GM12878 (cell line): ENCODE results near the gene MRTFA. TPM values are rescaled to one million over a fixed set of nuclear protein-coding genes. Genes with fewer than 3 reads are reported as not detected.

ENCODE experiments used
- BACH1 ChIP-seq: fragments of 450-650 bp; IDR thresholded peaks from 2 replicates; pipeline ENCODE4 v1.6.1; 2017; ENCODE audit warnings: mild to moderate bottlenecking, borderline replicate concordance
- BMI1 ChIP-seq: fragments of 450-650 bp; IDR thresholded peaks from 2 replicates; pipeline ENCODE4 v1.6.1; 2016; ENCODE audit warnings: mild to moderate bottlenecking, moderate library complexity, borderline replicate concordance
- CHD4 ChIP-seq: fragments of 200-600 bp; sonication (generic); IDR thresholded peaks from 2 replicates; pipeline ENCODE4 v1.6.1; 2016; ENCODE audit warnings: mild to moderate bottlenecking
- CREB1 ChIP-seq: IDR thresholded peaks from 2 replicates; pipeline ENCODE4 v1.6.1; 2012; ENCODE audit warnings: low read depth, mild to moderate bottlenecking, inconsistent platforms
- E2F4 ChIP-seq: IDR thresholded peaks from 2 replicates; pipeline ENCODE4 v1.6.1; 2012; ENCODE audit warnings: low read depth, low read length, improper control_type of control experiment
- EGR1 ChIP-seq, 2 experiments: IDR thresholded peaks; 1 replicate in 1 of 2; 2 replicates in 1 of 2; pipeline ENCODE4 v1.6.1; 2011 to 2012; ENCODE audit warnings: low read depth in 2 of 2, low read length in 2 of 2, borderline replicate concordance in 1 of 2, mild to moderate bottlenecking in 1 of 2, moderate library complexity in 1 of 2
- ETV6 ChIP-seq, 2 experiments: fragments of 450-650 bp in 1 of 2; IDR thresholded peaks in 1 of 2; conservative IDR thresholded peaks in 1 of 2; 2 replicates each; pipeline ENCODE4 v1.6.1; 2014; ENCODE audit warnings: antibody characterized with exemption in 1 of 2, borderline replicate concordance in 1 of 2, low read depth in 1 of 2, mild to moderate bottlenecking in 1 of 2, moderate library complexity in 1 of 2
- GABPA ChIP-seq: IDR thresholded peaks from 2 replicates; pipeline ENCODE4 v1.6.1; 2014; ENCODE audit warnings: antibody characterized with exemption, low read depth, mild to moderate bottlenecking, inconsistent platforms
- HDAC6 ChIP-seq: fragments of 200-600 bp; sonication (generic); IDR thresholded peaks from one replicate; pipeline ENCODE4 v1.8.0; 2017; ENCODE audit warnings: antibody characterized with exemption; ENCODE audit not compliant: unreplicated experiment
- IRF5 ChIP-seq: fragments of 450-650 bp; IDR thresholded peaks from 2 replicates; pipeline ENCODE4 v1.6.1; 2017; ENCODE audit warnings: borderline replicate concordance
- KAT2A ChIP-seq: conservative IDR thresholded peaks from 2 replicates; pipeline ENCODE4 v1.6.1; 2011; ENCODE audit warnings: low read depth, low read length; ENCODE audit not compliant: control insufficient read depth
- NFXL1 ChIP-seq: fragments of 450-650 bp; IDR thresholded peaks from 2 replicates; pipeline ENCODE4 v1.6.1; 2017; ENCODE audit warnings: antibody characterized with exemption, mild to moderate bottlenecking, borderline replicate concordance
- NKRF ChIP-seq: fragments of 450-650 bp; conservative IDR thresholded peaks from 2 replicates; pipeline ENCODE4 v1.6.1; 2017; ENCODE audit warnings: mild to moderate bottlenecking, moderate library complexity
- PAX5 ChIP-seq: IDR thresholded peaks from 2 replicates; pipeline ENCODE4 v1.6.1; 2011; ENCODE audit warnings: low read depth, low read length, borderline replicate concordance
- PKNOX1 ChIP-seq: fragments of 450-650 bp; IDR thresholded peaks from 2 replicates; pipeline ENCODE4 v1.6.1; 2016; ENCODE audit warnings: mild to moderate bottlenecking
- RB1 ChIP-seq: fragments of 450-650 bp; formaldehyde crosslinking; IDR thresholded peaks from 2 replicates; pipeline ENCODE4 v1.6.1; 2017; ENCODE audit warnings: mild to moderate bottlenecking, borderline replicate concordance
- RFX5 ChIP-seq: IDR thresholded peaks from 2 replicates; pipeline ENCODE4 v1.6.1; 2011; ENCODE audit warnings: low read depth, low read length, improper control_type of control experiment
- SUPT20H ChIP-seq: IDR thresholded peaks from 2 replicates; pipeline ENCODE4 v1.6.1; 2011; ENCODE audit warnings: low read depth, mild to moderate bottlenecking, low read length, moderate library complexity, borderline replicate concordance; ENCODE audit not compliant: control insufficient read depth
- TCF12 ChIP-seq: IDR thresholded peaks from 2 replicates; pipeline ENCODE4 v1.6.1; 2011; ENCODE audit warnings: low read depth, mild to moderate bottlenecking, low read length
- YY1 ChIP-seq: IDR thresholded peaks from 2 replicates; pipeline ENCODE4 v1.6.1; 2011; ENCODE audit warnings: low read depth, mild to moderate bottlenecking, low read length
- ZZZ3 ChIP-seq: IDR thresholded peaks from 2 replicates; pipeline ENCODE4 v1.6.1; 2011; ENCODE audit warnings: low read depth; ENCODE audit not compliant: control insufficient read depth, insufficient read length
- polyA plus RNA-seq, 11 experiments: library from polyadenylated mRNA; depleted of rRNA in 4 of 11; unstranded in 6 of 11; stranded (reverse) in 5 of 11; fragments of >200 nt; fragmentation: Nextera tagmentation in 4 of 11; fragmentation: Illumina TruSeq in 1 of 11; extraction: Ambion mirVana in 4 of 11; extraction: Trizol in 1 of 11; gene quantifications; 1 replicate in 1 of 11; 2 replicates in 10 of 11; pipeline versions ENCODE4 v1.2.1 to v1.2.3, GENCODE V29; 2011 to 2016; ENCODE audit warnings: inconsistent platforms in 2 of 11, missing spikeins in 2 of 11, low read depth in 1 of 11
- total RNA-seq, 4 experiments: library from RNA; depleted of rRNA in 3 of 4; stranded (reverse); fragments of >200 nt in 3 of 4; fragmentation: Illumina TruSeq in 1 of 4; extraction: Trizol in 1 of 4; gene quantifications; 2 replicates each; pipeline versions ENCODE4 v1.2.1 to v1.2.3, GENCODE V29; 2013 to 2021
- TF ChIP-seq, protein P1 (sequence below): IDR thresholded peaks from 2 replicates; pipeline ENCODE4 v1.6.1; 2012; ENCODE audit warnings: low read depth, low read length, improper control_type of control experiment

Gene MRTFA
- total and polyA plus RNA-seq, 10 of the 15 experiments (the other 5 are each of a cell fraction or from before 2014, with no cell fraction given): 2.0 to 63.9 (median 17.9) TPM

DNA sequence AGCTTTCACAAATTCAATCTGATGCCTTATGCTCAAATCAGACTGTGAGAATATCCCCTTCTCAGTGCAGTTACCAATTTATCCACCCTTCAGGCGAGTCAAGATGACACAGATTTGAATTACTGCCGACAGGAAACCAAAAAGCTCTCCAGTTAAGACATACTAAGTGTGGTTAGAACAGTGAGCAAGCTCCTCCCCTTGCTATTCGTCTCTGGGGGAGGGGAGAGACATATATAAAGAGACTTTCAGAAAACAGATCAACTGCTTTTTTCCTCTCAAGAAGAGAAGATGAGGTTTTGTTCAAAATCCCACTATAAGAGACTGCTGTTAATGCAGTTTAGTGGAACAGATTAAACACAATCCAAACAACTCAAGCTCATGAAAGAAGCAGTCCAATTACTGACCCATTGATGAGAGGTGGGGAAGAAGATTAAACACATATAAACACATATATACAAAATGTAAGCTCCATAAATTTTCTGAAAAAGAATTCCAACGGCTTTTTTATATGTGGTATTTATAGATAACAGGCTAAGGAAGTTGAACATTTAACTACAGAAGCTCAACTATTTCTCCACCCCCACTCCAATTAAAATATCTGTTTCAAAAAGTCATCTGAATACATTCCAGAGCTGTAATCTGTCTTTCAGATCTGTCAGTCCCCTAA is 102.7 kb downstream of the MRTFA start (continued):
- TF ChIP-seq NKRF (no peak), YY1 (no peak), EGR1 (IDR thresholded peaks at IDR 0.05; ENCODE audit: borderline replicate concordance in 1 of 2, low read depth in 2 of 2, low read length in 2 of 2) (no peak), TCF12 (no peak), PKNOX1 (0 out of 2 replicates have a peak, but pooled peaks have one; percentile 32), RB1 (no peak), ZZZ3 (no peak), CREB1 (0 out of 2 replicates have a peak, but pooled peaks have one; percentile 37), E2F4 (no peak), BMI1 (no peak), NFXL1 (no peak), CHD4 (no peak), IRF5 (no peak), ETV6 (conservative IDR thresholded peaks at IDR 0.05 in 1 of 2, IDR thresholded peaks at IDR 0.05 in 1 of 2; ENCODE audit: borderline replicate concordance in 1 of 2, low read depth in 1 of 2) (no peak), BACH1 (no peak), PAX5 (no peak), GABPA (0 out of 2 replicates have a peak, but pooled peaks have one; percentile 31), SUPT20H (no peak), RFX5 (no peak), HDAC6 (no peak), KAT2A (no peak)
- TF ChIP-seq, protein P1, sequence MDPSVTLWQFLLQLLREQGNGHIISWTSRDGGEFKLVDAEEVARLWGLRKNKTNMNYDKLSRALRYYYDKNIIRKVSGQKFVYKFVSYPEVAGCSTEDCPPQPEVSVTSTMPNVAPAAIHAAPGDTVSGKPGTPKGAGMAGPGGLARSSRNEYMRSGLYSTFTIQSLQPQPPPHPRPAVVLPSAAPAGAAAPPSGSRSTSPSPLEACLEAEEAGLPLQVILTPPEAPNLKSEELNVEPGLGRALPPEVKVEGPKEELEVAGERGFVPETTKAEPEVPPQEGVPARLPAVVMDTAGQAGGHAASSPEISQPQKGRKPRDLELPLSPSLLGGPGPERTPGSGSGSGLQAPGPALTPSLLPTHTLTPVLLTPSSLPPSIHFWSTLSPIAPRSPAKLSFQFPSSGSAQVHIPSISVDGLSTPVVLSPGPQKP: no peak
